ENCODE results near the gene FAM117B.

FAM117B gene

DNA sequence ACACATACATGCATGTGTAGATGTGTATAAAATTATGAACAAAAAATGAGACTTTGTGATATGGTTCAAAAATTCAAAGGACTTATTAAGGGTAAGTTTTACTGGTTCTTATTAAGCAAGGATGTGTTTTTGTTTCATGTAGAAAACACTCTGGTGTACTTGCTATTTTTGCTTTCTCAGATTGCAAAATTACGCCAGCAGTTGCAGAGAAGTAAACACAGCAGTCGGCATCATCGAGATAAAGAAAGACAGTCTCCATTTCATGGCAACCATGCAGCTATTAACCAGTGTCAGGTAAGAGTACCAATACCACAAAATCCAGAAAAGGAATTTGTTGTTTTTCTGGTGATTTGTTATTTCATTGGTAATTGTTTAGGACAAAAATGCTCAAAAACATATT, 91.3 kb downstream of the FAM117B start:
- Histone ChIP-seq H4K20me1 (ENCODE audit: low read depth, low read length) (no peaks in the 10 kb centered on the region), H2AFZ (ENCODE audit: low read depth, low read length, severe bottlenecking) (no peak overlapping the region), H3K4me2 (ENCODE audit: low read depth, low read length, poor library complexity, severe bottlenecking) (no peak overlapping the region), H3K79me2 (ENCODE audit: insufficient read depth, low read length) (no peaks in the 10 kb centered on the region), H3K9me2 (replicated peaks; ENCODE audit: insufficient read depth, low read length) (no peaks in the 10 kb centered on the region), H3F3A (ENCODE audit: insufficient read depth) (0 out of 2 replicates have a peak, but pooled peaks cover 3% of the 10 kb centered on the region), H3K9ac (ENCODE audit: low read length) (no peak overlapping the region), H3K27ac (ENCODE audit: low read depth, low read length) (no peak overlapping the region), H3K9me3 (ENCODE audit: insufficient read depth, low read length) (no peaks in the 10 kb centered on the region), H3K4me3 (ENCODE audit: insufficient read depth, low read length, poor library complexity, severe bottlenecking) (no peak overlapping the region), H3K27me3 (ENCODE audit: low read length) (no peaks in the 10 kb centered on the region), H3K36me3 (ENCODE audit: low read length) (no peaks in the 10 kb centered on the region)
- TF ChIP-seq EZH2phosphoT487 (conservative IDR thresholded peaks at IDR 0.05; ENCODE audit: low read length) (no peak), CTCF (IDR thresholded peaks at IDR 0.05; ENCODE audit: insufficient read depth, low read length, poor library complexity, severe bottlenecking) (no peak)

GRCh38 chr2:202736826-202737225, 102.1 kb downstream of the FAM117B start:
- H3K27me3 ChIP-seq (ENCODE audit: low read length) = no peaks in the 10 kb centered on the region
- no peak overlapping the region for H2AFZ ChIP-seq (ENCODE audit: low read depth, low read length, severe bottlenecking)
- H3K36me3 ChIP-seq (ENCODE audit: low read length) = no peaks in the 10 kb centered on the region
- no peak overlapping the region for H3K9ac ChIP-seq (ENCODE audit: low read length)
- H4K20me1 ChIP-seq (ENCODE audit: low read depth, low read length) = no peaks in the 10 kb centered on the region
- no peak overlapping the region for H3K4me3 ChIP-seq (ENCODE audit: insufficient read depth, low read length, poor library complexity, severe bottlenecking)
- H3F3A ChIP-seq (ENCODE audit: insufficient read depth) = no peaks in the 10 kb centered on the region
- no peaks in the 10 kb centered on the region for H3K9me3 ChIP-seq (ENCODE audit: insufficient read depth, low read length)
- no peaks in the 10 kb centered on the region for H3K79me2 ChIP-seq (ENCODE audit: insufficient read depth, low read length)
- H3K9me2 ChIP-seq (replicated peaks; ENCODE audit: insufficient read depth, low read length) = no peaks in the 10 kb centered on the region
- no peak overlapping the region for H3K4me2 ChIP-seq (ENCODE audit: low read depth, low read length, poor library complexity, severe bottlenecking)
- no peak overlapping the region for H3K27ac ChIP-seq (ENCODE audit: low read depth, low read length)
- TF ChIP-seq EZH2phosphoT487 (conservative IDR thresholded peaks at IDR 0.05; ENCODE audit: low read length) = no peak
- TF ChIP-seq CTCF (IDR thresholded peaks at IDR 0.05; ENCODE audit: insufficient read depth, low read length, poor library complexity, severe bottlenecking) = no peak

DNA sequence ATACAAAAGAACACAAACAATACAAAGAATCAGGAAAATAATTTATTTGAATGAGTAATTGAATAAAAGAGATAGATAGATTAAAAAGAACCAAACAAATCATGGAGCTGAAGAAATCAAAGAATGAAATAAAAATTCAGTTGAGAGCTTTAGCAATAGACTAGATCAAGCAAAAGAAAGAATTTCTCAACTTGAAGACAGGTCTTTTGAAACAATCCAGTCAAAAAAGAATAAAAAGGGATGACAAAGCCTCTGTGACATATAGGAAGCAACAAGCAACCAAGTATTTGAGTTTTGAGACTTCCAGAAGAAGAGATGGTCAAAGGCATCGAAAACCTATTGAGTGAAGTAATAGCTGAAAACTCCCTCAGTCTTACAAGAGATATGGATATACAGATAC, 108.8 kb downstream of the FAM117B start:
- Histone ChIP-seq H3K27ac (ENCODE audit: low read depth, low read length) (no peak overlapping the region), H3K9me3 (ENCODE audit: insufficient read depth, low read length) (peaks cover 5% of the 10 kb centered on the region; the same call in 1 of the 2 replicates), H3K9me2 (replicated peaks; ENCODE audit: insufficient read depth, low read length) (no peaks in the 10 kb centered on the region), H2AFZ (ENCODE audit: low read depth, low read length, severe bottlenecking) (no peak overlapping the region), H3K36me3 (ENCODE audit: low read length) (no peaks in the 10 kb centered on the region), H3K4me2 (ENCODE audit: low read depth, low read length, poor library complexity, severe bottlenecking) (no peak overlapping the region), H3F3A (ENCODE audit: insufficient read depth) (no peaks in the 10 kb centered on the region), H3K27me3 (ENCODE audit: low read length) (no peaks in the 10 kb centered on the region), H3K4me3 (ENCODE audit: insufficient read depth, low read length, poor library complexity, severe bottlenecking) (no peak overlapping the region), H3K79me2 (ENCODE audit: insufficient read depth, low read length) (no peaks in the 10 kb centered on the region), H3K9ac (ENCODE audit: low read length) (no peak overlapping the region), H4K20me1 (ENCODE audit: low read depth, low read length) (no peaks in the 10 kb centered on the region)
- TF ChIP-seq CTCF (IDR thresholded peaks at IDR 0.05; ENCODE audit: insufficient read depth, low read length, poor library complexity, severe bottlenecking) (no peak), EZH2phosphoT487 (conservative IDR thresholded peaks at IDR 0.05; ENCODE audit: low read length) (no peak)
